T-helper 1 cell treated with Interleukin-12 subunit alpha and Interleukin-12 subunit beta and Interleukin-4 antibody, amounts not matched to agents 30 μg/mL and 1 μg/mL, for 36 hours (primary cell): ENCODE data around the gene ATAD1.

Source experiments
- H3K27ac Mint-ChIP-seq: one replicate; pipeline ENCODE4 v1.8.0; 2021; ENCODE audit warnings: mild to moderate bottlenecking, mixed read lengths
- H3K27me3 Mint-ChIP-seq: one replicate; pipeline ENCODE4 v1.8.0; 2021; ENCODE audit warnings: low read depth, mixed read lengths
- H3K36me3 Mint-ChIP-seq: one replicate; pipeline ENCODE4 v1.8.0; 2021; ENCODE audit warnings: low read depth, mixed read lengths
- H3K4me1 Mint-ChIP-seq: one replicate; pipeline ENCODE4 v1.8.0; 2021; ENCODE audit warnings: low read depth, mixed read lengths
- H3K4me3 Mint-ChIP-seq: one replicate; pipeline ENCODE4 v1.8.0; 2021; ENCODE audit warnings: mild to moderate bottlenecking, moderate library complexity, mixed read lengths
- H3K9me3 Mint-ChIP-seq: one replicate; pipeline ENCODE4 v1.8.0; 2021; ENCODE audit warnings: mixed read lengths

ATAD1 gene

DNA sequence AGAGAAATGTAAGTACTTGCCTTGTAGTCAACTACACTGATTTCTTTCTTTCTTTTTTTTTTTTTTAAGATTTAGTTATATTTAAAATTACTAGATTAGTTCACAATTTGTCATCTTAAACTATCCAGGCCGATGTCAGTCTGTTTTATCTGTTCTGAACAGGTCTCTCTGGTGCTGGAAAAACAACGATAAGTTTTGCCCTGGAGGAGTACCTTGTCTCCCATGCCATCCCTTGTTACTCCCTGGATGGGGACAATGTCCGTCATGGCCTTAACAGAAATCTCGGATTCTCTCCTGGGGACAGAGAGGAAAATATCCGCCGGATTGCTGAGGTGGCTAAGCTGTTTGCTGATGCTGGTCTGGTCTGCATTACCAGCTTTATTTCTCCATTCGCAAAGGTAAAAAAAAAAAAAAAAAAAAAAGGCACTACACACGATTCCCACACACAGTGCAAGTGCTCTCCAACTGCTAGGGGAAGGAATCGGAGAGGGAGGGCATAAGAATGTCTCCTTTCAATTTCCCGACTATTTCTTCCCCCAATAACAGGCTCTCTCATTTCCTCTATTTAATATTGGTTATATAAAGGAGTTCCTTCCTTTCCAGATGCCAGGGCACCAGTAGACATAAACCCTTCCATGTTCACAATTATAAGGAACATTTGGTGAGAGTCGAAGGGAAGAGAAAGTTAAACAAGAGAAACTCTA, 105.0 kb downstream of the ATAD1 start:
- Mint-ChIP-seq H3K4me3 (no peak overlapping the region), H3K4me1 (peaks cover 6% of the 10 kb centered on the region), H3K9me3 (no peaks in the 10 kb centered on the region), H3K27ac (no peak overlapping the region), H3K27me3 (peaks cover 15% of the 10 kb centered on the region), H3K36me3 (no peaks in the 10 kb centered on the region)

GRCh38 chr10:87707254-87707653, 110.8 kb downstream of the ATAD1 start:
- H3K4me3 Mint-ChIP-seq = no peak overlapping the region
- H3K27ac Mint-ChIP-seq = no peak overlapping the region
- H3K4me1 Mint-ChIP-seq = no peaks in the 10 kb centered on the region
- no peaks in the 10 kb centered on the region for H3K36me3 Mint-ChIP-seq
- no peaks in the 10 kb centered on the region for H3K9me3 Mint-ChIP-seq
- peaks cover 5% of the 10 kb centered on the region for H3K27me3 Mint-ChIP-seq

DNA sequence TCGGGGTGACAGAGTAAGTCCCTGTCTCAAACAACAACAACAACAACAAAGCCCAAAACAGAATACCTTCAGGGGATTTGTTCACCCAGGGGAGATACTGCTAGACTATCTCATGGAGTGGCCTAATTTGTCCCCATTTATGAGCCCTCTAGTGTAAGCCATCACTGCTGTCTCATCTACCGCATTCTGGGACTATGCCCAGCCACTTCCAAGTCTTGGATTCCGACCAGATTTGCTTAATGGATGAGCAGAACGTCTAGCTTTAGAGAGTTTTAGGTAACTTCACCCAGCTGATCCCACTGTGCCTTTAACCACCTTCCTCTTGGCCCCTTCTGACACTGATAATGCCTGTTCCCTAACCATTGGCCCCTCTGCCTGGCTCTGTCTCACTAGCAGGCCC, 111.3 kb downstream of the ATAD1 start:
- Mint-ChIP-seq H3K27ac (no peak overlapping the region), H3K4me1 (no peaks in the 10 kb centered on the region), H3K9me3 (no peaks in the 10 kb centered on the region), H3K36me3 (no peaks in the 10 kb centered on the region), H3K27me3 (peaks cover 5% of the 10 kb centered on the region), H3K4me3 (no peak overlapping the region)

GRCh38 chr10:87705339-87705738, 112.7 kb downstream of the ATAD1 start:
- H3K27ac Mint-ChIP-seq = no peak overlapping the region
- peaks cover 10% of the 10 kb centered on the region for H3K27me3 Mint-ChIP-seq
- no peaks in the 10 kb centered on the region for H3K9me3 Mint-ChIP-seq
- H3K4me1 Mint-ChIP-seq = no peaks in the 10 kb centered on the region
- H3K4me3 Mint-ChIP-seq = no peak overlapping the region
- no peaks in the 10 kb centered on the region for H3K36me3 Mint-ChIP-seq

- Mint-ChIP-seq H3K27me3 (peaks cover 10% of the 10 kb centered on the region), H3K36me3 (no peaks in the 10 kb centered on the region), H3K9me3 (no peaks in the 10 kb centered on the region), H3K4me3 (no peak overlapping the region), H3K4me1 (no peaks in the 10 kb centered on the region), H3K27ac (no peak overlapping the region)
Measured at GRCh38 chr10:87703771-87704170, 114.3 kb downstream of the ATAD1 start.

- H3K9me3 Mint-ChIP-seq = no peaks in the 10 kb centered on the region
- no peaks in the 10 kb centered on the region for H3K36me3 Mint-ChIP-seq
- H3K27ac Mint-ChIP-seq = no peak overlapping the region
- H3K4me3 Mint-ChIP-seq = no peak overlapping the region
- no peaks in the 10 kb centered on the region for H3K4me1 Mint-ChIP-seq
- H3K27me3 Mint-ChIP-seq = peaks cover 12% of the 10 kb centered on the region
Measured at GRCh38 chr10:87702973-87703294, 115.1 kb downstream of the ATAD1 start.

- H3K9me3 Mint-ChIP-seq = no peaks in the 10 kb centered on the region
- H3K36me3 Mint-ChIP-seq = no peaks in the 10 kb centered on the region
- H3K4me3 Mint-ChIP-seq = no peak overlapping the region
- H3K4me1 Mint-ChIP-seq = no peaks in the 10 kb centered on the region
- peaks cover 15% of the 10 kb centered on the region for H3K27me3 Mint-ChIP-seq
- H3K27ac Mint-ChIP-seq = no peak overlapping the region
Measured at GRCh38 chr10:87702260-87702972, 115.6 kb downstream of the ATAD1 start.
